ENCODE measurements around the gene CST9L. TPM values are rescaled to one million over a fixed set of nuclear protein-coding genes. Genes with fewer than 3 reads are reported as not detected.

CST9L gene
- total RNA-seq, 1 donor from 2014 or later = not detected

DNA sequence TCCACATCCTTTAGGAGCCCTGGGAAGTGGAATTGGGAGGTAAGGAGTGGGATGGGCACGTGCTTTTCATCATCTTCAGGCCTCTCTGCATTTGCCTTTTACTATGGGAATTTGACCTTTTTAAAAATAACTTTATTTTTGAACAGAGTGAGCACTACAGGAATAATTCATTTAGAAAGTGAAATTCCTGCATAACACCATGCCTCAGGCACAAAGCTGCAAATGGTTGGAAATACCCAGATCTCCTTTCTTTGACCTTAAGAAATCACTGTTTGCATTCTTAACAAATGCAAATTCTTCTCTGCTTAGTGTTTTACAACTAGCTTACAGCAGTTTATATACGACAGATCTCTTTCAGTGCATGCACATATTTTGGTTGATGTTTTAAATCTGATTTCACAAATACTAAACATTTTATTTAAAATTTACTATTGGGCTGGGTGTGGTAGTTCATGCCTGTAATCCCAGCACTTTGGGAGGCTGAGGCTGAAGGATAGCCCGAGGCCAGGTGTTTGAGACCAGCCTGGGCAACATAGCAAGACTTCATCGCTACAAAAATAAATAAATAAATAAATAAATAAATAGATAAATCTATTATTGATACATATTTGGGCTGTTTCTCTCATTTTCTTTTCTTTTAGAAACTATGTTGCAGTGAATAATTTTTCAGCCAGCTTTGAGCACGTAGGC lies 52.9 kb downstream of the CST9L start:
- no peak overlapping the region for H3K4me3 ChIP-seq (ENCODE audit: low read length in 3 of 3)
- no peaks in the 10 kb centered on the region for H3K4me1 ChIP-seq (ENCODE audit: control insufficient read depth in 3 of 3, insufficient read depth in 3 of 3, low read length in 3 of 3)
- H3K9me3 ChIP-seq (ENCODE audit: control insufficient read depth in 3 of 3, low read length in 3 of 3) = no peaks in the 10 kb centered on the region

GRCh38 chr20:23514848-23515247 lies 53.4 kb downstream of the CST9L start:
- no peak overlapping the region for H3K27ac ChIP-seq (ENCODE audit: low read depth, low read length)
- no peaks in the 10 kb centered on the region for H3K36me3 ChIP-seq (ENCODE audit: control insufficient read depth in 3 of 3, insufficient read depth in 3 of 3, low read length in 3 of 3)
- no peak overlapping the region for H3K9ac ChIP-seq (ENCODE audit: low read depth in 1 of 3, low read length in 3 of 3)
- H3K4me3 ChIP-seq (ENCODE audit: low read length in 3 of 3) = no peak overlapping the region
- H3K27me3 ChIP-seq (ENCODE audit: control insufficient read depth in 3 of 3, insufficient read depth in 3 of 3, low read length in 3 of 3) = peaks cover 0 to 3% (median 2%) of the 10 kb centered on the region in 3 donors
- H3K9me3 ChIP-seq (ENCODE audit: control insufficient read depth in 3 of 3, low read length in 3 of 3) = no peaks in the 10 kb centered on the region
- no peaks in the 10 kb centered on the region for H3K4me1 ChIP-seq (ENCODE audit: control insufficient read depth in 3 of 3, insufficient read depth in 3 of 3, low read length in 3 of 3)

More for the DNA sequence above, 52.9 kb downstream of the CST9L start:
- no peaks in the 10 kb centered on the region for H3K36me3 ChIP-seq (ENCODE audit: control insufficient read depth in 3 of 3, insufficient read depth in 3 of 3, low read length in 3 of 3)
- no peak overlapping the region for H3K27ac ChIP-seq (ENCODE audit: low read depth, low read length)
- H3K9ac ChIP-seq (ENCODE audit: low read depth in 1 of 3, low read length in 3 of 3) = no peak overlapping the region
- H3K27me3 ChIP-seq (ENCODE audit: control insufficient read depth in 3 of 3, insufficient read depth in 3 of 3, low read length in 3 of 3) = peaks cover 0 to 3% (median 2%) of the 10 kb centered on the region in 3 donors

Other genes starting within 250 kb of the CST9L start
- 15.1 TPM for gene NXT1, start 217.7 kb downstream of the CST9L start, total RNA-seq
- 11.0 TPM for gene GZF1, start 206.3 kb downstream of the CST9L start, total RNA-seq
- gene NAPB, start 147.0 kb downstream of the CST9L start, total RNA-seq = 8.9 TPM
- gene CSTL1, start 128.8 kb downstream of the CST9L start, total RNA-seq = not detected
- not detected for gene CST11, start 115.6 kb downstream of the CST9L start, total RNA-seq
- not detected for gene CST8, start 77.4 kb downstream of the CST9L start, total RNA-seq
- not detected for gene CST9, start 37.4 kb upstream of the CST9L start, total RNA-seq
- 50.1 TPM for gene CST3, start 69.5 kb upstream of the CST9L start, total RNA-seq
- not detected for gene CST4, start 120.6 kb upstream of the CST9L start, total RNA-seq
- not detected for gene CST1, start 182.5 kb upstream of the CST9L start, total RNA-seq